Heart left ventricle (tissue), 13 donors: ENCODE results near the gene MAPK8IP3.

Experiments used
- CTCF ChIP-seq, 12 donors: fragments of 200-600 bp; sonication (generic) in 4 of 12; IDR thresholded peaks; one replicate each; pipeline versions ENCODE4 v1.5.0 to v1.8.0; 2018 to 2022; ENCODE audit warnings: antibody characterized with exemption in 12 of 12, mild to moderate bottlenecking in 5 of 12
- POLR2A ChIP-seq, 2 donors: fragments of 450-650 bp; IDR thresholded peaks; one replicate each; pipeline ENCODE4 v1.6.1; 2017; ENCODE audit warnings: antibody characterized with exemption in 2 of 2, mild to moderate bottlenecking in 2 of 2, moderate library complexity in 2 of 2
- donor health status: ischemic (EF 13 %, LVEDD 7.1; RV severe dilation, severe dysfunction).
- donor health status: DM: no; HTN: yes; CAD: no.
- donor health status: DM: no; HTN: no; CAD: no.
- donor health status: ischemic (EF 25% LVEDD 6.9; RV normal size, moderate dysfunction).
- donor health status: ischemic (EF 25% LVEDD 5.7; RV mildly dilated, moderate dysfunction).
- donor health status: ischemic (EF 35%, LVEDD 5.7; RV mildly dilated, moderate dysfunction).
- donor health status: nonischemic (EF 11% LVEDD 7.7; RV severe dilation, severe dysfunction).
- donor health status: DM: yes; HTN: yes; CAD: no.
- donor health status: PGD.
- donor health status: ischemic (EF 29% LVEDD 5.4; RV normal size, mild dysfunction).
- donor health status: nonischemic (EF 23%, LVEDD 6.1; RV moderate dilation, normal function).

GRCh38 chr16:1715220-1715619 lies 9.2 kb downstream of the MAPK8IP3 start:
- TF ChIP-seq POLR2A (IDR thresholded peaks at IDR 0.05): no peak
- TF ChIP-seq CTCF (IDR thresholded peaks at IDR 0.05): no peak
